Ovary (tissue), 3 donors: ENCODE results near the gene ARHGEF10L.

Source experiments
- CTCF ChIP-seq, 3 donors: fragments of 450-650 bp in 2 of 3; fragments of 200-600 bp in 1 of 3; IDR thresholded peaks; one replicate each; pipeline versions ENCODE4 v1.5.1 to v1.8.0; 2016 to 2022; ENCODE audit warnings: antibody characterized with exemption in 3 of 3, mild to moderate bottlenecking in 1 of 3
- EP300 ChIP-seq: sonication (generic); formaldehyde crosslinking; IDR thresholded peaks from one replicate; pipeline ENCODE4 v1.6.1; 2017; ENCODE audit warnings: antibody characterized with exemption
- POLR2A ChIP-seq: fragments of 450-650 bp; IDR thresholded peaks from one replicate; pipeline ENCODE4 v1.6.1; 2017; ENCODE audit warnings: antibody characterized with exemption, mild to moderate bottlenecking, moderate library complexity
- donor health status: DM: no; HTN: no; CAD: no.

- no peak for TF ChIP-seq CTCF (IDR thresholded peaks at IDR 0.05)
- TF ChIP-seq POLR2A: no peak
- TF ChIP-seq EP300: no peak
These were observed 174.5 kb downstream of the ARHGEF10L start for GRCh38 chr1:17713993-17714392.
